ENCODE data around the gene MDH2. TPM values are rescaled to one million over a fixed set of nuclear protein-coding genes. Genes with fewer than 3 reads are reported as not detected.
"Not testable (repeated sequence)": the region's sequence is repeated elsewhere in the genome, so short reads cannot be mapped to it uniquely, and the experiment has no call there.

The MDH2 gene
- total and polyA plus RNA-seq, 2 of the 4 experiments (the other 2 are of a cell fraction): 55.4 to 206 TPM

DNA sequence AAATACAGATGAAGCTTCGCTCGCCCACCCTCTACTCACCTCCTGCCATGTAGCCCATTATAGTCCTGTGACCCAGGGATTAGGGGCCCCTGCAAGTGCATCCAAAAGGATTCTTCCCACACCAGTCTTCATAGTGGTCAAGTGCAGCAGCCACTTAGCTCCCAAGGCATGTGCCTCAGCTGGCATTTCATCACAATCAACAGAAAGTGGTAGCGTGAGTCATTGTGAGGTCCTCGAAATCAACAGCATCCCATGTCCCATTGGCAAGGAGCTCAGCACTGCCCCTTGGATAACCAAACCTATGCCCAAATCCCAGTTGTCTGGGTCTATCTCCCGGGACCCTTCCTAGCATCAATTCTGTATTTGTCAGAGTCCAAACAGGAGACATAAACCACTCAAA is 45.6 kb downstream of the MDH2 start:
- H4K91ac ChIP-seq (ENCODE audit: insufficient read depth, low read depth, low read length); H2AK5ac ChIP-seq (ENCODE audit: low read depth, low read length); ATAC-seq (ENCODE audit: low read depth); H3K4me1 ChIP-seq (ENCODE audit: control insufficient read depth, insufficient read depth, low read length); H3K36me3 ChIP-seq (ENCODE audit: control insufficient read depth, insufficient read depth, low read length); BruUV-seq (replicated peaks); H2BK15ac ChIP-seq (ENCODE audit: low read depth, low read length); H2BK120ac ChIP-seq (ENCODE audit: low read depth, low read length); H2AFZ ChIP-seq (replicated peaks; ENCODE audit: low read length, poor library complexity); dilution Hi-C loops (cut with HindIII; ENCODE audit: low sequenced_read_pairs, unreplicated experiment); H3K23ac ChIP-seq (ENCODE audit: low read depth, low read length); H3K18ac ChIP-seq (ENCODE audit: low read depth, low read length); H2BK20ac ChIP-seq (ENCODE audit: low read depth, low read length); H3K9me3 ChIP-seq (ENCODE audit: control insufficient read depth, insufficient read depth, low read length); H3K14ac ChIP-seq (replicated peaks; ENCODE audit: low read depth, low read length); H2BK5ac ChIP-seq (ENCODE audit: low read depth, low read length, poor library complexity, severe bottlenecking); H4K20me1 ChIP-seq (ENCODE audit: insufficient read depth, low read length); in situ Hi-C loops (cut with MboI; ENCODE audit: low sequenced_read_pairs); H4K5ac ChIP-seq (ENCODE audit: low read depth, low read length); H3K9ac ChIP-seq (ENCODE audit: low read depth, low read length); H3K79me1 ChIP-seq (ENCODE audit: low read depth in 1 of 2, low read length in 2 of 2); H3K27ac ChIP-seq (ENCODE audit: insufficient read depth, low read length); H3K9me1 ChIP-seq (ENCODE audit: insufficient read depth, low read length); H3K4me2 ChIP-seq (ENCODE audit: low read depth, low read length); H3K27me3 ChIP-seq (ENCODE audit: control insufficient read depth, insufficient read depth, low read length); H4K8ac ChIP-seq (ENCODE audit: low read depth in 2 of 2, low read length in 2 of 2); intact Hi-C loops (cut with micrococcal nuclease); POLR2A ChIA-PET (ENCODE audit: unreplicated experiment); H3K4me3 ChIP-seq (ENCODE audit: insufficient read depth, low read depth, low read length); H2AK9ac ChIP-seq (replicated peaks; ENCODE audit: low read depth, low read length, poor library complexity); H3K56ac ChIP-seq (ENCODE audit: extremely low read depth, insufficient read depth, low read length); H3K4ac ChIP-seq (ENCODE audit: low read depth, low read length): not testable (repeated sequence)
- 76% methylated on average over 2 of the region's 5 CpGs; no CpG with 5 or more reads in 1 of the 2 experiments for WGBS, 2 experiments (ENCODE audit: extremely low coverage in 2 of 2, insufficient read length in 1 of 2)
- TF ChIP-seq CEBPB (IDR thresholded peaks at IDR 0.05; ENCODE audit: low read depth, low read length): 0 out of 2 replicates have a peak, but pooled peaks have one; percentile 8
- peak; percentile 36; the same call in 1 of the 2 replicates for TF ChIP-seq BHLHE40 (IDR thresholded peaks at IDR 0.05; ENCODE audit: low read depth, low read length)
- CTCF ChIA-PET: interaction anchor here (1.2 kb wide), 1 partner anchor 25 kb away, joined by 3 read pairs; no protein-coding TSS in a partner anchor
- DNase-seq: peak; percentile 33

DNA sequence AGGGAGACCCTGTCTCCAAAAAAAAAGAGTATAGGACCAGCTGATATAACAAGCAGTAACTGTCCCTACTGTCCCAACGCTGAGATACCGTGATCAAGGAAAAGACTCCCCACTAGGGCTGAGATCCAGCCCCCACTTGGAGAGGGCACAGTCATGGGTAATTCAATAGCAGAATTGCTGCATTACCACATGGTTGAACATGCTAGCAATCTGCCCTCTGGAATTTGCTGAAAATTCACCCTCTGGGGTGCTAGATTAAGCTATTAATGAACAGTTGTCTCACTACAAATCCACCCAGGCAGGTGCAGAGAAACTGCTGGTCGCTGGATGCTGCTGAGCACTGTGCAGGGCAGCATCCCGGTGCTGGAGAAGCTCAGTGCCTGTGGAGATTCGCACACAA is 46.4 kb downstream of the MDH2 start:
- H3K14ac ChIP-seq (replicated peaks; ENCODE audit: low read depth, low read length); H3K4me1 ChIP-seq (ENCODE audit: control insufficient read depth, insufficient read depth, low read length); H2BK20ac ChIP-seq (ENCODE audit: low read depth, low read length); H4K8ac ChIP-seq (ENCODE audit: low read depth in 2 of 2, low read length in 2 of 2); DNase-seq; in situ Hi-C loops (cut with MboI; ENCODE audit: low sequenced_read_pairs); H3K18ac ChIP-seq (ENCODE audit: low read depth, low read length); dilution Hi-C loops (cut with HindIII; ENCODE audit: low sequenced_read_pairs, unreplicated experiment); intact Hi-C loops (cut with micrococcal nuclease); H3K9ac ChIP-seq (ENCODE audit: low read depth, low read length); H3K9me3 ChIP-seq (ENCODE audit: control insufficient read depth, insufficient read depth, low read length); ATAC-seq (ENCODE audit: low read depth); H3K36me3 ChIP-seq (ENCODE audit: control insufficient read depth, insufficient read depth, low read length); H2AK9ac ChIP-seq (replicated peaks; ENCODE audit: low read depth, low read length, poor library complexity); H2AK5ac ChIP-seq (ENCODE audit: low read depth, low read length); H4K5ac ChIP-seq (ENCODE audit: low read depth, low read length); H3K79me1 ChIP-seq (ENCODE audit: low read depth in 1 of 2, low read length in 2 of 2); H3K23ac ChIP-seq (ENCODE audit: low read depth, low read length); H3K4me3 ChIP-seq (ENCODE audit: insufficient read depth, low read depth, low read length); BruUV-seq (replicated peaks); H3K4me2 ChIP-seq (ENCODE audit: low read depth, low read length); H3K27me3 ChIP-seq (ENCODE audit: control insufficient read depth, insufficient read depth, low read length); H2BK15ac ChIP-seq (ENCODE audit: low read depth, low read length); H3K27ac ChIP-seq (ENCODE audit: insufficient read depth, low read length); H2BK5ac ChIP-seq (ENCODE audit: low read depth, low read length, poor library complexity, severe bottlenecking); H4K91ac ChIP-seq (ENCODE audit: insufficient read depth, low read depth, low read length); POLR2A ChIA-PET (ENCODE audit: unreplicated experiment); H2BK120ac ChIP-seq (ENCODE audit: low read depth, low read length); H3K4ac ChIP-seq (ENCODE audit: low read depth, low read length); H3K9me1 ChIP-seq (ENCODE audit: insufficient read depth, low read length); H4K20me1 ChIP-seq (ENCODE audit: insufficient read depth, low read length); H2AFZ ChIP-seq (replicated peaks; ENCODE audit: low read length, poor library complexity); H3K56ac ChIP-seq (ENCODE audit: extremely low read depth, insufficient read depth, low read length): not testable (repeated sequence)
- CTCF ChIA-PET: interaction anchor here (1.2 kb wide), 1 partner anchor 25 kb away, joined by 3 read pairs; no protein-coding TSS in a partner anchor
- WGBS, 2 experiments (ENCODE audit: extremely low coverage in 2 of 2, insufficient read length in 1 of 2): no CpG with 5 or more reads among the region's 5 CpGs
